Hepatic stellate cell (primary cell): ENCODE data around the gene CCDC160.
"Not testable (repeated sequence)": the region's sequence is repeated elsewhere in the genome, so short reads cannot be mapped to it uniquely, and the experiment has no call there.

ENCODE experiments used
- DNase-seq: peaks from one replicate; pipeline ENCODE4 v3.0.0; 2011; ENCODE audit warnings: low spot score

The CCDC160 gene

DNA sequence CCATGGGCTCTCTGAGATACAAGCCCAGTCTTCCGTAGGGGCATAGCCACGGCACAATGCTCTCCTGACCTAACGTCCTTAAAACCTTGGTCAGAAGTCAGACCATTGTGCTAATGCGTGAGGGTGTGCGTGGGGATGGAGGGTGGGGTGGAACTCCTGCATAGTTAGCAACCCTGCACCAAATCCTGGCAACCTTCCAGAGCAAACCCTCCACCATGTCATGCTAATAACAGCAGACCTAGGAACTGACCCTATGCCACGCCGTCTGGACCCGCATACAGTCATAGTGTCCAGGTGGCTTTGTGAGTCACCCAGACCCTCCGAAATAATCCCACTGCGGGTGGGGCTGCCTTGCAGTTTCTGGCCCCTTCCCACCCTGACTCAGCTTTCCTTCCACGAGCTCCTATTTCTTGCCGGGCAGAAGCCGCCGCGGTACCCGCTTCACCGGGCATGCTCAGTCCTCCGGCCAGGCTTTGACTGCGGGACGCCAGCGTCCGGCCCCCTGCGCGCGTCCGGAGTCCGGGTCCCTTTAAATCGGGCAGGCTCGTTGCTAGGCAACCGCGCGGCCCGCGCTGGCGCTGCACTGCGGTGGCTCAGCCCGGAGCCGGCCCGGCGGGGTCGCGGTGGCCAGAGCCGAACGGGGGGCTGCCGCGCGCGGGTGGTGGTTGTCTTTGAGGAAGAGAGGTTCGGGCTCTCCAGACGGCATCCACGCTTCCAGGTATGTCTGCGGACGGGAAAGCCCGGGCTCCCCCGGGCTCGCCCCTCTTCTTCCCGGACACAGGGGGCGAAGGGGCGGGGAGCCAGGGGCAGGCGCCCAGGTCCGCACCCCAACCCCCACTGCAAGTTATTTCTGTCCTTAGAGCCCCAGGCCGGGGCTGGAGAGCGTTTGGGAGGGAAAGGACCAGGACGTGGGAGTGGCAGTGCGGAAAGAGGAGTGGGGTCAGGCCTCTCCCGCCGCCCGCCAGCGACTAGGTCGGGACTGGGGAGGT is at the start of gene CCDC160:
Gene CCDC160 (plus strand): TSS at position 557 of the 989 bp plus-strand sequence. CDS start 7,619 bp downstream, outside the sequence.
- no peak for DNase-seq

- DNase-seq = no peak
Measured at GRCh38 chrX:134191281-134191680, 45.7 kb upstream of the CCDC160 start.

DNA sequence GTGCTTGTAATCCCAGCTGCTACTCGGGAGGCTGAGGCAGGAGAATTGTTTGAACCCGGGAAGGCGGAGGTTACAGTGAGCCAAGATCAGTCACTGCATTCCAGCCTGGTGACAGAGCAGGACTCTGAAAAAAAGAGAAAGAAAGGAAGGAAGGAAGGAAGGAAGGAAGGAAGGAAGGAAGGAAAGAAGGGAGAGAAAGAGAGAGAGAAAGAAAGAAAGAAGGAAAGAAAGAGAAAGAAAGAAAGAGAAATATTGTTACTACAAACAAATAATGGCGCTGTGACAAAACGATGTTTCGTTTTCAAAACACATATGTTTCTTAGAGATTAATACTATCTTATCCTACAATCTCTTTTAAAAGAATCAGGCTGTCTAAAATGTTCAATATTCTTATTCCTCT is 42.1 kb upstream of the CCDC160 start:
- DNase-seq = no peak

- DNase-seq = no peak
Measured at GRCh38 chrX:134202561-134202960, 34.4 kb upstream of the CCDC160 start.

GRCh38 chrX:134206221-134206620 is 30.8 kb upstream of the CCDC160 start:
- DNase-seq = no peak

DNA sequence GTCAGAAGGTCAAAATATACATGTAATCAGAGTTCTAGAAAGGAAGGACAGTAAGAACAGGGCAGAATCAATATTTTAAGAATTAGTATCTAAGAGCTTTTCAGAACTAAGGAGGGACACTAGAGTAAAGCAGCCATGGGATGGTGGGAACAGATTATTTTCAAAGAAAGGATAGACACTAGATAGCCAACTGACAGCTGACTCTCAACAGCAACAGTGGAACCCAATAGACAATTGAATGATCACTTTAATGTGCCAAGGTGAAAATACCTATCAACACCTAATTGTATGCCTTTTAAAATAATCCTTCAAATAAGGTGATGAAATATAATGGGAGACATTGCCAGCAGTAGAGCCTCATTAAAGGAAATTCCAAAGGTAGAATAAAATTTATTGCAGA is 26.5 kb upstream of the CCDC160 start:
- DNase-seq = no peak

DNA sequence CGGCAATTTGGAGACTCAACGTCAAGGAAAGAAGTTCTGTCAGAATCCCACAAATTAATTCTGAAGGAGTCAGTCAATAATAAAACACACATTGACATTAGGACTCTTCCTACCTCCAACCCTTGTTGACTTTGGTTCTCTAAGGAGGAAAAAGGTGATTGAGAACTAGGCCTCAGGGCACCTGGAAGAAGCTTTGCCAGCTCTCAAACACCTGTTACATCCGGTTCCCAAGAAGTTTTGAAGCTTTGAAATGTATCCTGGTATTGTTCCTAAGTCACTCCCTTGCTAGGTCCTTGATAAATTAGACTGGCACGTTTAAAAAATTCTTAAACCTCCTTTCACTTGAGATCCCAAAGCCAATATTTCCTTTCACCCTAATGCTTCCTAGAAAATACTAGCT is 1.7 kb upstream of the CCDC160 start:
- no peak for DNase-seq

- DNase-seq = not testable (repeated sequence)
Measured at GRCh38 chrX:134238144-134238543, 1.2 kb downstream of the CCDC160 start.

GRCh38 chrX:134239016-134239415 is 2.0 kb downstream of the CCDC160 start:
- DNase-seq = no peak

GRCh38 chrX:134240209-134240608 is 3.2 kb downstream of the CCDC160 start:
- no peak for DNase-seq

DNA sequence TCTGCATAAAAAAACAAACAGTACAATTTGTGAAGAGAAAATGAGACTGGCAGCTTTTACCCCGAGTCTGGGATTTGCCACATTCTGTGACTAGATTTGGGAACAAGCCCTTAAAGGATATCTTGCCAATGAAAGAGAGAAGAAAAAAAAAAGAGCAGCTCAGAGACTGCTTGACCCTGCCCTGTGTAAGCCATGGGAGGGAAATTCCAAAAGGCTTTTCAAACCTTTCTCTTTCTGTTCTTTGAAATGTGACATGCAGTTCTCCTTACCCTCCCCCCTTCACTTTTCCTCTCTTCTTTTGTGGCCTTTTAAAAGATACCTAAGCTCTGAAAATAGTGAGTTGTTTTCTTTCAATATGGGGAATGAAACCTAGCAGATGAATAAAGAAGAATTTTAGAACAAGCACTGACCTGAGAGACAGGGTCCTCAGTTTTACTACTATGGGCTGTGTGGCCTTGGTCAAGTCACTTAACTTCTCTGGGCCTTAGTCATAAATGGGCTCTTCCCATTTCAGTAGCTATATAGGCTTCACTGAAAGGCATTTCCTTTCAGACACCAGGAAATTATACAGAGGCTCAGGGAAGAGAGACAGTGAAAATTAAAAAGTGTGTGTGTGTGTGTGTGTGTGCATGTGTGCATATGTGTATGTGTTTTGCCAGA is 5.1 kb downstream of the CCDC160 start:
- no peak for DNase-seq

DNA sequence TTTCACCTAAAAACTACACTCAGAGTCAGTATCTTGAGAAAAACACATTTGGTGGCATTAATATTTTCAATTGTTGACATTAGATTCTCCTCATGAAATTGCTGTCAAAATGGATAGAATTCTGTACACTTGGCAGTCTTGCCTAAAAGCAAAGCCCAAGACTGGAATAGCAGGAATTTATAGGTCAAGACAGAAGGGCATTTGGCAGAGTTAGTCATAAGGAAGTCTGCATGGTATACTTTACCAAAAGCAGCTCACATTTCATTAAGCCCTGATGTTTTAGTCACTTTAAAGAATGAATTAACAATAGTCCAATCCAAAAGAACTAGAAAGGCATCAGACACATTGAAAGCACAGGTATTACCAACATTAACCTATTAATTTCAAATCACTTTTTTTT is 7.1 kb downstream of the CCDC160 start:
- no peak for DNase-seq

DNA sequence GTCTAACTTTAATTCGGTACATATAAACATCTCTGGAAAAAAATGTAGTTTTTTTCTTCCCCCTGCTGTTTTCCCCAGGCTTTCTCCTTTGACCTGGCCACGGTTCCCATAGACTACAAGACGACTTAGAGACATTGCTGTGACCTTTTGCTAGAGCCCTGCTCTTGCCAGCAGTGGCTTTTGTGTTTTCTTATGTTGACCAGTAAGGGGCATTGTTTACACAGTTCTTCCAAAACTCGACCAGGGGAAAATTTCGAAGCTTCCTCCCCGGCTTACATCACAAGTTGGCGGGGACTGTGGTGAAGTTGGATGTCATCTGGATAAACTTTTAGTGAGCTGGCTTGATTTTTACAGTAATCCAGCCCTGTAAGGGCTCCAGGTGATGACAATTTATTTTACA is 9.3 kb downstream of the CCDC160 start:
- no peak for DNase-seq

DNA sequence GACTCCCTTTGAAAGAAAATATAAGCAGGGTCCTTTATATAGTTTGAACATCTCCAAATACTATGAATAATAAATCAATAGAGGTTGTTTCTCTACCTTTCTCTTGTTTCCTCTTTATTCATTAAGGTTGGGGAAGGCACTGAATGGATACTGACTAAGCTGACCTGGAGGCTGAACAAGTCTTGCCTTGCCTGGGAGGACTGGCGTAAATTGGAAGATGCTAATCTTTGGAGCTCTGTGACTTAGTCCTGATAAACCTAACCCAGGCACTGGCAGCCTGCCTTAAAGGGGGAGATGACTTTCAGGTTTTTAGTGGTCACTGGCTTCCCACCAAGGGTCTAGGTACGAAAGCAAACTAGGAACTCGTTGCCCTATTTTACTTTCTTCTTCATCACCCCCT is 10.5 kb downstream of the CCDC160 start:
- no peak for DNase-seq

GRCh38 chrX:134249241-134249640 is 12.3 kb downstream of the CCDC160 start:
- no peak for DNase-seq

DNA sequence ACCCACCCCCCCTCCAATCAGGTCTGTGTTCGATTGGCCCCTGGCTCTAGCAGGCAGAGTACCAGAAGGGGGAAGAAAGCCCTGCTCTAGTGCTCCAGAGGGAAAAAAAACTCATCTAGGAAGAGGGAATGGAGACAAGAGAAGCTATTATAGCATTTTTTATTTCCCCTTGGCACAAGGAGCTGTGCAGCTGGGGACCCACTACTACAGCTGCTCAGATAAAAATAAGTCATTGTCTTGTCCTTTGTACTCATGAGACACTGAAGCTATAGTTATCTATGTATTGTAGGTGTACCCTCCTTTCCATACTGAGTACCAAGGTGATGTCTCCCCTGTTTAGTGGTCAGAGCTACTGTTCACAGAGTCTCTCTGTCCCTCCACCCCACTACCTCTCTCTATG is 14.3 kb downstream of the CCDC160 start:
- DNase-seq = no peak

DNA sequence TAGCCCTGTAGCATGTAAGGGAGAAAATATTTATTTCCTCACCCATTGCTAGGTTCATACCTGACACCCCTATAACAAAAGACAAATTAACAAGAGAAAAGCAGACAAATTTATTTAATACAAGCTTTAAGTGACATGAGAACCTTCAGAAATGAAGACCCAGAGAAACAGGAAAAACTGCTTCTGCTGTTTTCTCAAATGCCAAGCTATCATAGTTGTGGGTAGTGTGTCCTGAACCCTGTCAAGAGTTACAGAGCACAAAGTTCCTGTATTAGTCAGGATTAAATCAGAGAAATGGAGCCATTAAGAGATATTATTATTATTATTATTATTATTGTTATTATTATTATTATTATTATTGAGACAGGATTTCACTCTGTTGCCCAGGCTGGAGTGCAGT is 17.5 kb downstream of the CCDC160 start:
- DNase-seq = no peak

GRCh38 chrX:134255555-134255954 is 18.6 kb downstream of the CCDC160 start:
- DNase-seq = no peak

- DNase-seq = no peak
Measured at GRCh38 chrX:134256684-134257083, 19.7 kb downstream of the CCDC160 start.

DNA sequence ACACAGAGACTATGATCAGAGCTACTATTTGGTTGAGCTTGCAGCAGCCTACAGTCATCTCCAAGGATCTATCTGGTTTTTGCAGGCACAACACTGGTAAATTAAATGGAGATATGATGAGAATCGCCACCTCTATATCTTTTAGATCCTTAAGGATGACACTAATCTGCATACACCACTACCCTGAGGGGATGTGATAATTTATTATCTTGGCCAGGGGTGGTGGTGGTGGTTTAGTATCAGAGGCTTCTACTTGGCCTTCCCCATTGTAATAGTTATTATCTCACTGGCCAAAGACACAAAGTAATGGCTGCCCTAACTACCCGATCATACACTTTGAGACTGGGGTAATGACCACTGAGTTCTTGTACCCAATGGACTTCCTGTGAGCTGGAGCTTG is 21.2 kb downstream of the CCDC160 start:
- DNase-seq = no peak

GRCh38 chrX:134285934-134286333 is 49.0 kb downstream of the CCDC160 start:
- DNase-seq = not testable (repeated sequence)

DNA sequence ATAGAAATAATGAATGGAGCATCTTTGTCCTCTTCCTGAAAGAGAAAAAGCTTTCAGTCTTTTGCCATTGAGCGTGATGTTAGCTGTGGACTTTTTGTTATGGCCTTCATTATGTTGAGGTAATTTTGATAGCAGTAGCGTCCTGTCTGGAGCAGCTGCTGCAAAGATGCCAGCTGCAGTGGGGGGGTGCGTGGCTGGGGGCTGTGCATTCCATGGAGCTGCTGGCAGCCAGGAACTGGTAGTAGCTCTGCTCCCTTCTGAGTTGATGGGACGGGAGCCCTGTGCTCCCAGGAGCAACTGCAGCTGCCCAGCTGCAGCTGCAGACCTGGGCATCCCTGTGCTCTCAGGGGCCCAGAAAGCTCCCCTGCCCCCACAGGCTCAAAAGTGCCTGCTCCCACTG is 50.4 kb downstream of the CCDC160 start:
- no peak for DNase-seq

DNA sequence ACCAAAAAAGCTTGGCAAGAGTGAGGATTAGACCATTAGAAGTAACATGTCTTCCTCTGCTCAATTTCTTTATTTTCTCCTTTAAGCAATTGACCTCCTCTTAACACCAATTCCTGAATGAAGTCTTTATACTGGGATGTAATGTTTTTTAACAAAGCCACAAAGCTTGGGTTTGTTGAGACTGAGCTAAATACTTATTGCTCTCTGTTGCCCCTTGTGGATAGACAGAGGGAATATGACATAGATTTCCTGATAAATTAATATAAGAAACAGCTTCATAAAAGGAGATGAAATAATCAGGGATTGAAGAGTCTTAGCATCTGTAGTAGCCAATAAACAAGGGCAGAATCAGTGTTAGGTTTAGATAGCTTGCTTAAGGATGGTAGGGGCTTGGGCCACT is 57.6 kb downstream of the CCDC160 start:
- DNase-seq = peak; percentile 5
